Heart right ventricle (tissue), 16 donors: ENCODE results near the gene SCP2. TPM values are rescaled to one million over a fixed set of nuclear protein-coding genes. Genes with fewer than 3 reads are reported as not detected.

Experiments
- ATAC-seq, 8 donors: fragments of 200-7000 bp; cut with Tn5 transposase; one replicate each; pipeline ENCODE4 v1.9.1; 2020; ENCODE audit warnings: mild to moderate bottlenecking in 8 of 8, moderate library complexity in 8 of 8, moderate number of reproducible peaks in 1 of 8
- DNase-seq, 2 donors: peaks; one replicate each; pipeline ENCODE4 v3.0.0-alpha.2; 2020
- H3K27ac ChIP-seq, 10 donors: fragments of 200-600 bp; sonication (generic) in 2 of 10; one replicate each; pipeline versions ENCODE4 v1.5.0 to v1.8.0; 2020 to 2022; ENCODE audit warnings: mild to moderate bottlenecking in 3 of 10
- H3K27me3 ChIP-seq, 7 donors: fragments of 200-600 bp; one replicate each; pipeline ENCODE4 v1.8.0; 2021 to 2022; ENCODE audit warnings: mild to moderate bottlenecking in 2 of 7
- H3K36me3 ChIP-seq, 9 donors: fragments of 200-600 bp; sonication (generic) in 1 of 9; one replicate each; pipeline versions ENCODE4 v1.5.0 to v1.8.0; 2020 to 2022; ENCODE audit warnings: mild to moderate bottlenecking in 2 of 9
- H3K4me1 ChIP-seq, 9 donors: fragments of 200-600 bp; sonication (generic) in 1 of 9; one replicate each; pipeline versions ENCODE4 v1.5.0 to v1.8.0; 2020 to 2022; ENCODE audit warnings: mild to moderate bottlenecking in 4 of 9
- H3K4me3 ChIP-seq, 10 donors: fragments of 200-600 bp; sonication (generic) in 2 of 10; one replicate each; pipeline versions ENCODE4 v1.5.0 to v1.8.0; 2020 to 2022; ENCODE audit warnings: mild to moderate bottlenecking in 7 of 10, moderate library complexity in 2 of 10
- H3K9me3 ChIP-seq, 11 donors: fragments of 200-600 bp in 10 of 11; sonication (generic) in 2 of 11; one replicate each; pipeline versions ENCODE4 v1.5.0 to v1.8.0; 2013 to 2022; ENCODE audit warnings: mild to moderate bottlenecking in 2 of 11, control low read depth in 1 of 11, moderate library complexity in 1 of 11
- CTCF ChIP-seq, 9 donors: fragments of 200-600 bp; sonication (generic) in 2 of 9; IDR thresholded peaks; one replicate each; pipeline versions ENCODE4 v1.5.0 to v1.8.0; 2021 to 2022; ENCODE audit warnings: antibody characterized with exemption in 9 of 9, mild to moderate bottlenecking in 5 of 9, moderate library complexity in 1 of 9
- WGBS, 2 donors: extraction: QIAGEN DNeasy Blood & Tissue Kit; methylation state at CpG; one replicate each; pipeline ENCODE4 v1.1.7; 2013; ENCODE audit warnings: inconsistent platforms in 1 of 2; 5-methylcytosine and 5-hydroxymethylcytosine counted together
- intact Hi-C, 10 donors: fragments of 100-400 bp; cut with DNase I; formaldehyde crosslinking; loops; one replicate each; pipeline versions ENCODE4 v1.11.1 to v1.14.2; 2022
- long read RNA-seq, 3 donors: library from polyadenylated mRNA; unstranded; transcript quantifications; one replicate each; pipeline ENCODE4 v2.0.0, GENCODE V29; 2020 to 2021
- polyA plus RNA-seq, 2 donors: library from polyadenylated mRNA; stranded (reverse); fragments of 200-250 nt; gene quantifications; one replicate each; pipeline ENCODE4 v1.2.3, GENCODE V29; 2013
- total RNA-seq, 10 donors: library from RNA; stranded (reverse); fragmentation: NEBNext Ultra II Directional in 3 of 10; extraction: Animal tissue kit (Norgen Biotek cat#: 25700) in 3 of 10; gene quantifications; one replicate each; pipeline versions ENCODE4 v1.2.1 to v1.2.4, GENCODE V29; 2021 to 2023
- donor health status: Arrhythmogenic right ventricular cardiomyopathy.
- donor health status: ischemic (EF 13 %, LVEDD 7.1; RV severe dilation, severe dysfunction).
- donor health status: healthy with polysubstance abuse.
- donor health status: DM: no; HTN: yes; CAD: no.
- donor health status: DM: no; HTN: no; CAD: no.
- donor health status: ischemic (EF 25% LVEDD 6.9; RV normal size, moderate dysfunction).
- donor health status: ischemic (EF 25% LVEDD 5.7; RV mildly dilated, moderate dysfunction).
- donor health status: healthy.
- donor health status: DM: yes; HTN: yes; CAD: no.
- donor health status: Ischemic cardiomyopathy.
- donor health status: ischemic (EF 35%, LVEDD 5.7; RV mildly dilated, moderate dysfunction).
- donor health status: nonischemic (EF 11% LVEDD 7.7; RV severe dilation, severe dysfunction).
- donor health status: DM: yes; HTN: yes; CAD: no.
- donor health status: PGD.
- donor health status: ischemic (EF 29% LVEDD 5.4; RV normal size, mild dysfunction).
- donor health status: nonischemic (EF 23%, LVEDD 6.1; RV moderate dilation, normal function).

Gene SCP2
- total RNA-seq (100 to 1,000 TPM; 117 to 149 (median 133) TPM), polyA plus RNA-seq (100 to 1,000 TPM in 1 of 2 donors, 10 to 100 TPM in 1; 82.3 to 120 TPM)
- long read RNA-seq, donor 1, transcript SCP2-203 (16 exons, 2,811 nt) = major isoform, 144 of 233 reads
- long read RNA-seq, donor 1, transcript SCP2-201 (15 exons, 1,889 nt) = minor isoform, 6 of 233 reads
- long read RNA-seq, donor 1, transcript SCP2-207 (5 exons, 894 nt) = minor isoform, 57 of 233 reads
- long read RNA-seq, donor 1, partial matches to known transcripts = 12 of 233 reads
- long read RNA-seq, donor 1, other reads (novel, unspliced or antisense) = 9 of 233 reads
- long read RNA-seq, donor 2, transcript SCP2-217 (12 exons, 1,101 nt) = minor isoform, 13 of 276 reads
- long read RNA-seq, donor 2, transcript SCP2-203 (16 exons, 2,811 nt) = major isoform, 165 of 276 reads
- long read RNA-seq, donor 2, transcript SCP2-207 (5 exons, 894 nt) = minor isoform, 68 of 276 reads
- long read RNA-seq, donor 2, partial matches to known transcripts = 12 of 276 reads
- long read RNA-seq, donor 2, other reads (novel, unspliced or antisense) = 13 of 276 reads
- long read RNA-seq, donor 3, transcript SCP2-203 (16 exons, 2,811 nt) = minor isoform, 177 of 513 reads
- long read RNA-seq, donor 3, transcript SCP2-217 (12 exons, 1,101 nt) = minor isoform, 17 of 513 reads
- long read RNA-seq, donor 3, transcript SCP2-207 (5 exons, 894 nt) = major isoform, 201 of 513 reads
- long read RNA-seq, donor 3, transcript SCP2-201 (15 exons, 1,889 nt) = minor isoform, 7 of 513 reads
- long read RNA-seq, donor 3, partial matches to known transcripts = 84 of 513 reads
- long read RNA-seq, donor 3, other reads (novel, unspliced or antisense) = 25 of 513 reads

GRCh38 chr1:52927212-52928014 lies at the start of gene SCP2:
SCP2 (plus strand) TSS chr1:52927276; CDS start chr1:52927397, 121 bp downstream.
- no peaks in the 10 kb centered on the region for H3K9me3 ChIP-seq
- DNase-seq = peak; percentile 86 to 90
- H3K36me3 ChIP-seq = peaks cover 0 to 6% (median 0%) of the 10 kb centered on the region in 9 donors
- intact Hi-C loops = loop anchor here in 2 of 10 donors (5.0 to 10.0 kb wide), 4 partner anchors 203 to 257 kb away; partner anchors contain the start of genes COA7 (in 1 of the 2) and ZYG11B (in 1 of the 2)
- H3K27me3 ChIP-seq = peaks cover 0 to 2% (median 0%) of the 10 kb centered on the region in 7 donors
- 0% methylated on average over 60 to 65 of the region's 65 CpGs for WGBS, 2 donors
- H3K4me3 ChIP-seq = peak within 1 kb of the TSS; percentile 55 to 85 (median 78)
- no peak for TF ChIP-seq CTCF (IDR thresholded peaks at IDR 0.05)
- H3K4me1 ChIP-seq = peaks cover 5 to 30% (median 23%) of the 10 kb centered on the region in 9 donors
- H3K27ac ChIP-seq = peak within 1 kb of the TSS; percentile 76 to 90 (median 87)
- ATAC-seq = peak; percentile 94 to 97 (median 96)

- Histone ChIP-seq H3K27ac (no peak overlapping the region), H3K4me3 (no peak overlapping the region), H3K36me3 (no peaks in the 10 kb centered on the region), H3K27me3 (peaks cover 0 to under 1% (median 0%) of the 10 kb centered on the region in 7 donors), H3K9me3 (no peaks in the 10 kb centered on the region), H3K4me1 (no peaks in the 10 kb centered on the region)
- intact Hi-C loops = no loop called here
- TF ChIP-seq CTCF (IDR thresholded peaks at IDR 0.05) = no peak
- ATAC-seq = no peak
- 89 to 93% methylated on average over 3 of the region's 3 CpGs for WGBS, 2 donors
- DNase-seq = no peak
Observed at GRCh38 chr1:52877554-52877953, 49.5 kb upstream of the SCP2 start.

GRCh38 chr1:52880206-52880605 lies 46.9 kb upstream of the SCP2 start:
- H3K27me3 ChIP-seq = no peaks in the 10 kb centered on the region
- no peak for TF ChIP-seq CTCF (IDR thresholded peaks at IDR 0.05)
- no peaks in the 10 kb centered on the region for H3K9me3 ChIP-seq
- H3K4me3 ChIP-seq = no peak overlapping the region
- no peak overlapping the region for H3K27ac ChIP-seq
- no peaks in the 10 kb centered on the region for H3K36me3 ChIP-seq
- no peaks in the 10 kb centered on the region for H3K4me1 ChIP-seq
- DNase-seq (no peak), ATAC-seq (no peak)
- intact Hi-C loops = no loop called here
- WGBS, 2 donors = 86 to 91% methylated on average over 2 of the region's 2 CpGs

GRCh38 chr1:52887483-52887882 lies 39.6 kb upstream of the SCP2 start:
- no peaks in the 10 kb centered on the region for H3K27me3 ChIP-seq
- H3K36me3 ChIP-seq = no peaks in the 10 kb centered on the region
- 88% methylated on average over 4 of the region's 4 CpGs for WGBS, 2 donors
- intact Hi-C loops = no loop called here
- no peak for TF ChIP-seq CTCF (IDR thresholded peaks at IDR 0.05)
- H3K27ac ChIP-seq = no peak overlapping the region
- H3K9me3 ChIP-seq = no peaks in the 10 kb centered on the region
- DNase-seq = no peak
- H3K4me1 ChIP-seq = no peaks in the 10 kb centered on the region
- ATAC-seq = no peak
- H3K4me3 ChIP-seq = no peak overlapping the region
